Measurements from ENCODE around the gene LMAN1L. TPM values are rescaled to one million over a fixed set of nuclear protein-coding genes. Genes with fewer than 3 reads are reported as not detected.

Gene LMAN1L
- total RNA-seq, 1 experiment from 2014 or later: not detected

DNA sequence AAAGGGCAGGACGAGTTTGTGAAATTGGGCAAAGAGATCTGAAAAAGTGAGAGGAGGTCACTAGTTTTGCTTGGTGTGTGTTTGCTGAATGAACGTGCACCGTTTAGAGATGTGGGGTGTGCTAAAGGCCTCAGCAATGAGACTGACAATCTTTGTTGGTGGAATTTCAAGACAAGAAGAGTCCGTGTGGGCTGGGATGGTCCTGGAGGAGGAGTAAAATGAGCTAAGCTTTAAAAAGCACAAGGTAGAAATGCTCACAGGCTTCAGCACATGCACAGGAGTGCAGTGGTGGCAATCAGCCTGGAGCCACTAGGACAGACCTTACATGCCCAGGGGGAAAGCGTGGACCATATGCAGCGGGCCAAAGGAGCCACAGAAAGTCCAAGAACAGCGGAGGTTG lies 12.3 kb downstream of the LMAN1L start:
- Histone ChIP-seq H3K9me3 (replicated peaks) (no peaks in the 10 kb centered on the region; the same call in 1 of the 2 replicates), H3K27ac (no peak overlapping the region), H3K4me3 (no peak overlapping the region), H3K27me3 (replicated peaks) (peaks cover 38% of the 10 kb centered on the region), H3K36me3 (no peaks in the 10 kb centered on the region), H3K4me1 (replicated peaks) (no peaks in the 10 kb centered on the region)
- DNase-seq (ENCODE audit: low read depth in 1 of 2, low spot score in 2 of 2): no peak

DNA sequence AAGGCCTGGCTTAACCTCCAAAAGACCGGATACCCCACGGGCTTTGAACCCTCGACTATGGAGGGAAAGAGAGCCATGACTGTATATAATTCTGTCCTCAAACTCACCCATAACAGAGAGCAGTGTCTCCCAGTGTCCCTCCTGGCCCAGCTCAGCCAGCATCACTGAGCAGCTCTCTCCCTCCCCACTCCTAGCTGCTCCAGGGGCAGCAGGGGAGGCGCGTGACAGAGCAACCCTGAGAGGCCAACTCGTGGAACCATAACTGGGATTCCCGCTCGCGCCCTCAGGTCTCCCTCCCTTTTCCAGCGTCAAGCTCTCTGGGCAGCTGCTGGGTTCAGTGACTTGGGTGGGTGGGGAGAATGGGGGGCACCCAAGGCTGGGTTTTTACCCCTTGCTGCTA lies 13.2 kb downstream of the LMAN1L start:
- Histone ChIP-seq H3K27me3 (replicated peaks) (peaks cover 38% of the 10 kb centered on the region), H3K4me1 (replicated peaks) (no peaks in the 10 kb centered on the region), H3K4me3 (no peak overlapping the region), H3K9me3 (replicated peaks) (no peaks in the 10 kb centered on the region; the same call in 1 of the 2 replicates), H3K27ac (no peak overlapping the region), H3K36me3 (no peaks in the 10 kb centered on the region)
- no peak for DNase-seq (ENCODE audit: low read depth in 1 of 2, low spot score in 2 of 2)

- DNase-seq (ENCODE audit: low read depth in 1 of 2, low spot score in 2 of 2): no peak
- H3K27me3 ChIP-seq (replicated peaks): peaks cover 38% of the 10 kb centered on the region
- H3K27ac ChIP-seq: no peak within 1 kb of the TSS
- H3K4me3 ChIP-seq: no peak within 1 kb of the TSS
- no peaks in the 10 kb centered on the region for H3K4me1 ChIP-seq (replicated peaks)
- no peaks in the 10 kb centered on the region; the same call in 1 of the 2 replicates for H3K9me3 ChIP-seq (replicated peaks)
- H3K36me3 ChIP-seq: no peaks in the 10 kb centered on the region
Measured at GRCh38 chr15:74826364-74826819, 13.8 kb downstream of the LMAN1L start, which contains the start of gene CPLX3. Gene CPLX3, plus strand, starts transcription at chr15:74826627. Its CDS starts 77 bp downstream, at chr15:74826704.

DNA sequence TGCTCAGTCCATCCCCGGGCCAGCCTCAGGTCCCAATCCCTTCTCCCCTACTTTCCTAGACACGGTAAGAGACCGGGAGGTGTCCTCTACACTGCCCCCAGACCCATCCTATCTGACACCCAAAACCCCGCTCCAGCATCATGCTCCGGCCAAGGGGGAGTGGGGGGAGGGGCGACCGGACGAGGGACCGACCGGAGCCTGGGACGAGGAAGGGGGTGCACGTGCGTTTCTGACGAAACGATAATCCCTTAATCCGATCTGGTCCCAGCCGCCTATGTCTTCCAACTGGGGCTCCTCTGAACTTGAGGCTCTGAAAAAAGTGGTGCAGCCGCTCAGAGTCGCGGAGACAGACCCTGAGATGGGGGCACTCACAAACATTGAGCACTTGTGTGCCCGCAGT lies 14.3 kb downstream of the LMAN1L start:
- peaks cover 38% of the 10 kb centered on the region for H3K27me3 ChIP-seq (replicated peaks)
- no peak overlapping the region for H3K27ac ChIP-seq
- H3K4me1 ChIP-seq (replicated peaks): no peaks in the 10 kb centered on the region
- H3K9me3 ChIP-seq (replicated peaks): no peaks in the 10 kb centered on the region; the same call in 1 of the 2 replicates
- H3K36me3 ChIP-seq: no peaks in the 10 kb centered on the region
- DNase-seq (ENCODE audit: low read depth in 1 of 2, low spot score in 2 of 2): no peak
- H3K4me3 ChIP-seq: no peak overlapping the region

DNA sequence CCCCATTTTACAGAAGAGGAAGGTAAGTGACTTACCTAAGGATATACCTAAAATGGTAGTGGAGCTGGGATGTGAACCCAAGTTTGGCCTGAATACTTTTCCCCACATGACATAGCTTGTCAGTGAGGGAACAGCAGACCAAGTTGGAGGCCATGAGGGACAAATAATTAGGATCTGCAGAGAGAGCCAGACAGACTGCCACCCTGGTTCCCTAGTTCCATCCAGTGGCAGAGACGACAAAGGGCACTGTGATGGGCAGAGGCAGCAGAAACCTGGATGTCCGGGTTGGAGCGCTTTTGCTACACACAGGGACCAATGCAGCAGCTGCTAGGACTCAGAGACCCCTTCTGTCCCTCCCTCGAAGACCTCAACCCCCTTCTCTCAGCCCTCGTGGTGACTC lies 15.0 kb downstream of the LMAN1L start:
- DNase-seq (ENCODE audit: low read depth in 1 of 2, low spot score in 2 of 2): no peak
- H3K4me3 ChIP-seq: no peak overlapping the region
- no peaks in the 10 kb centered on the region for H3K4me1 ChIP-seq (replicated peaks)
- no peak overlapping the region for H3K27ac ChIP-seq
- peaks cover 38% of the 10 kb centered on the region for H3K27me3 ChIP-seq (replicated peaks)
- H3K36me3 ChIP-seq: no peaks in the 10 kb centered on the region
- H3K9me3 ChIP-seq (replicated peaks): no peaks in the 10 kb centered on the region; the same call in 1 of the 2 replicates

GRCh38 chr15:74828835-74829234 lies 16.2 kb downstream of the LMAN1L start:
- Histone ChIP-seq H3K27me3 (replicated peaks) (peaks cover 38% of the 10 kb centered on the region), H3K27ac (no peak overlapping the region), H3K4me3 (no peak overlapping the region), H3K4me1 (replicated peaks) (no peaks in the 10 kb centered on the region), H3K36me3 (no peaks in the 10 kb centered on the region), H3K9me3 (replicated peaks) (no peaks in the 10 kb centered on the region; the same call in 1 of the 2 replicates)
- no peak for DNase-seq (ENCODE audit: low read depth in 1 of 2, low spot score in 2 of 2)

- H3K36me3 ChIP-seq: no peaks in the 10 kb centered on the region
- H3K27me3 ChIP-seq (replicated peaks): peaks cover 34% of the 10 kb centered on the region
- no peaks in the 10 kb centered on the region; the same call in 1 of the 2 replicates for H3K9me3 ChIP-seq (replicated peaks)
- no peak overlapping the region for H3K27ac ChIP-seq
- H3K4me1 ChIP-seq (replicated peaks): no peaks in the 10 kb centered on the region
- H3K4me3 ChIP-seq: no peak overlapping the region
- no peak for DNase-seq (ENCODE audit: low read depth in 1 of 2, low spot score in 2 of 2)
Measured at GRCh38 chr15:74829486-74829885, 16.9 kb downstream of the LMAN1L start.

GRCh38 chr15:74829991-74830390 lies 17.4 kb downstream of the LMAN1L start:
- Histone ChIP-seq H3K4me1 (replicated peaks) (no peaks in the 10 kb centered on the region), H3K4me3 (no peak overlapping the region), H3K27ac (no peak overlapping the region), H3K27me3 (replicated peaks) (peaks cover 29% of the 10 kb centered on the region), H3K36me3 (no peaks in the 10 kb centered on the region), H3K9me3 (replicated peaks) (no peaks in the 10 kb centered on the region; the same call in 1 of the 2 replicates)
- no peak for DNase-seq (ENCODE audit: low read depth in 1 of 2, low spot score in 2 of 2)

GRCh38 chr15:74830868-74831267 lies 18.2 kb downstream of the LMAN1L start:
- Histone ChIP-seq H3K27ac (no peak overlapping the region), H3K4me1 (replicated peaks) (no peaks in the 10 kb centered on the region), H3K27me3 (replicated peaks) (peaks cover 24% of the 10 kb centered on the region), H3K4me3 (no peak overlapping the region), H3K9me3 (replicated peaks) (no peaks in the 10 kb centered on the region; the same call in 1 of the 2 replicates), H3K36me3 (no peaks in the 10 kb centered on the region)
- DNase-seq (ENCODE audit: low read depth in 1 of 2, low spot score in 2 of 2): no peak

- H3K4me3 ChIP-seq: no peak overlapping the region
- H3K4me1 ChIP-seq (replicated peaks): no peaks in the 10 kb centered on the region
- peaks cover 18% of the 10 kb centered on the region for H3K27me3 ChIP-seq (replicated peaks)
- DNase-seq (ENCODE audit: low read depth in 1 of 2, low spot score in 2 of 2): no peak
- no peaks in the 10 kb centered on the region; the same call in 1 of the 2 replicates for H3K9me3 ChIP-seq (replicated peaks)
- H3K27ac ChIP-seq: no peak overlapping the region
- no peaks in the 10 kb centered on the region for H3K36me3 ChIP-seq
Measured at GRCh38 chr15:74831813-74832495, 19.3 kb downstream of the LMAN1L start.

DNA sequence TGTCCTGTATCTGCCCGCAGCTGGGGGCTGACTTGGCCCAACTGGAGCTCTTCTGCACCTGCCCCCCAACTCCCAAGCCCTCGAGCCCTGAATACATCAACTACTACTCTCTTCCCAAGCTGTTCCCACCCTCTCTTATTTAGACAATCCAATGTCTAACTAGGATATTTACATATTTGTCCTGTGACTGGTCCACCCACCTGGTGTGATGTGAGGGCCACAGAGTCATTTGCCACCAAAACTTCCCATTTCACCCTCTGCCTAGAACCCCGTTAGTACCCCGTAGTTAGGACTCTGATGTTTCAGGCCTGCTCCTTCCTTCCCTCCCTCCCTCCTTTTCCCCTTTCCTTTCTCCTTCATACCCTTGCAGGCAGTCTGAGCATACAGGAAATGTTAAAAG lies 20.2 kb downstream of the LMAN1L start:
- no peaks in the 10 kb centered on the region for H3K4me1 ChIP-seq (replicated peaks)
- no peak overlapping the region for H3K4me3 ChIP-seq
- no peaks in the 10 kb centered on the region; the same call in 1 of the 2 replicates for H3K9me3 ChIP-seq (replicated peaks)
- H3K27ac ChIP-seq: no peak overlapping the region
- DNase-seq (ENCODE audit: low read depth in 1 of 2, low spot score in 2 of 2): no peak
- H3K27me3 ChIP-seq (replicated peaks): peaks cover 9% of the 10 kb centered on the region; the same call in 1 of the 2 replicates
- H3K36me3 ChIP-seq: no peaks in the 10 kb centered on the region

- DNase-seq (ENCODE audit: low read depth in 1 of 2, low spot score in 2 of 2): no peak
- H3K4me3 ChIP-seq: no peak overlapping the region
- H3K27me3 ChIP-seq (replicated peaks): peaks cover 5% of the 10 kb centered on the region; the same call in 1 of the 2 replicates
- H3K27ac ChIP-seq: no peak overlapping the region
- no peaks in the 10 kb centered on the region for H3K36me3 ChIP-seq
- H3K9me3 ChIP-seq (replicated peaks): no peaks in the 10 kb centered on the region; the same call in 1 of the 2 replicates
- H3K4me1 ChIP-seq (replicated peaks): no peaks in the 10 kb centered on the region
Measured at GRCh38 chr15:74833376-74834107, 20.9 kb downstream of the LMAN1L start.

GRCh38 chr15:74835312-74835823 lies 22.7 kb downstream of the LMAN1L start:
- DNase-seq (ENCODE audit: low read depth in 1 of 2, low spot score in 2 of 2): peak; percentile 33 to 74
- no peaks in the 10 kb centered on the region for H3K36me3 ChIP-seq
- H3K27me3 ChIP-seq (replicated peaks): no peaks in the 10 kb centered on the region
- H3K4me3 ChIP-seq: no peak overlapping the region
- no peak overlapping the region for H3K27ac ChIP-seq
- no peaks in the 10 kb centered on the region for H3K4me1 ChIP-seq (replicated peaks)
- H3K9me3 ChIP-seq (replicated peaks): no peaks in the 10 kb centered on the region

- no peaks in the 10 kb centered on the region for H3K36me3 ChIP-seq
- H3K4me1 ChIP-seq (replicated peaks): no peaks in the 10 kb centered on the region
- H3K4me3 ChIP-seq: no peak overlapping the region
- no peaks in the 10 kb centered on the region for H3K27me3 ChIP-seq (replicated peaks)
- no peak overlapping the region for H3K27ac ChIP-seq
- H3K9me3 ChIP-seq (replicated peaks): no peaks in the 10 kb centered on the region
- no peak for DNase-seq (ENCODE audit: low read depth in 1 of 2, low spot score in 2 of 2)
Measured at GRCh38 chr15:74836846-74837245, 24.2 kb downstream of the LMAN1L start.

Measured in SJSA1 (cell line).